Neural crest cell (in vitro differentiated cells): ENCODE data around the gene EFHD1. TPM values are rescaled to one million over a fixed set of nuclear protein-coding genes. Genes with fewer than 3 reads are reported as not detected.

ENCODE experiments used
- DNase-seq: peaks from one replicate; pipeline ENCODE4 v3.0.0; 2021; ENCODE audit warnings: low read depth, mixed read lengths, low spot score
- H3K27ac Mint-ChIP-seq: one replicate; pipeline ENCODE4 v1.8.0; 2021; ENCODE audit warnings: mild to moderate bottlenecking, mixed read lengths; ENCODE audit not compliant: unreplicated experiment
- H3K27me3 Mint-ChIP-seq: 2 replicates; pipeline ENCODE4 v1.8.0; 2021; ENCODE audit warnings: low read depth, mild to moderate bottlenecking, mixed read lengths
- H3K36me3 Mint-ChIP-seq: 2 replicates; pipeline ENCODE4 v1.8.0; 2021; ENCODE audit warnings: low read depth, mild to moderate bottlenecking, mixed read lengths
- H3K4me1 Mint-ChIP-seq: 2 replicates; pipeline ENCODE4 v1.8.0; 2021; ENCODE audit warnings: mixed read lengths
- H3K4me3 Mint-ChIP-seq: one replicate; pipeline ENCODE4 v1.8.0; 2021; ENCODE audit warnings: mild to moderate bottlenecking, mixed read lengths
- H3K9me3 Mint-ChIP-seq: 2 replicates; pipeline ENCODE4 v1.8.0; 2021; ENCODE audit warnings: mixed read lengths
- CTCF ChIP-seq: fragments of 200-600 bp; sonication (generic); conservative IDR thresholded peaks from 2 replicates; pipeline ENCODE4 v1.5.0; 2021; ENCODE audit warnings: antibody characterized with exemption, mild to moderate bottlenecking
- total RNA-seq: library from RNA; stranded (reverse); gene quantifications from 2 replicates; pipeline ENCODE4 v1.2.1, GENCODE V29; 2021

Gene EFHD1
- total RNA-seq, 1 donor from 2014 or later = 4.1 TPM

DNA sequence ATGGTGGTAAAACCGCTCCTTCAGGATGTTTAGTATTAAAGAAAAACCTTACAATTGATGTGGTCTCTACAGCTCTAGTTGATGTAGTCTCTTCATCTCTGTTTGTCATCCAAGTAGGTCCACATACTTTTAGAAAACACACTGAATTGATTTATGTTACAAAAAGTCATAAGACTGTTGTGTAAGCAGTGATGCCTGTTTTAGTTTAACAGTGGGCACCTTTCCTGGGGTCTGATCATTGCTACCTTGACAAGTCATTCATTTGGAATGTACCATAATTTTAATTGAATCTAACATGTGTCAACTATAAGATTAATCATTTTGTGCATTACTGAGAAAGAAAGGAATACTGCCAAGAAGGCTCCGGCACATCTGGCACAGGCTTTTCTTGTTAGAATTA, 98.1 kb downstream of the EFHD1 start:
- no peak for DNase-seq
- Mint-ChIP-seq H3K4me1 (no peaks in the 10 kb centered on the region), H3K27ac (no peak overlapping the region), H3K27me3 (no peaks in the 10 kb centered on the region), H3K9me3 (no peaks in the 10 kb centered on the region), H3K4me3 (no peak overlapping the region), H3K36me3 (peaks cover 14% of the 10 kb centered on the region)
- no peak for TF ChIP-seq CTCF

Other genes with a start within 250 kb of the EFHD1 start
- gene ALPG, start 226.8 kb upstream of the EFHD1 start, total RNA-seq = not detected in 2 replicates
- gene ALPI, start 177.5 kb upstream of the EFHD1 start, total RNA-seq = not detected in 2 replicates
- gene ECEL1, start 145.8 kb upstream of the EFHD1 start, total RNA-seq = 42.9 and 43.9 TPM in 2 replicates
- 52.4 and 54.2 TPM in 2 replicates for gene PRSS56, start 113.2 kb upstream of the EFHD1 start, total RNA-seq
- gene CHRND, start 107.4 kb upstream of the EFHD1 start, total RNA-seq = 4.1 and 5.8 TPM in 2 replicates
- not detected in 2 replicates for gene CHRNG, start 93.9 kb upstream of the EFHD1 start, total RNA-seq
- 11.8 and 12.8 TPM in 2 replicates for gene TIGD1, start 83.0 kb upstream of the EFHD1 start, total RNA-seq
- 85.7 and 89.0 TPM in 2 replicates for gene EIF4E2, start 82.9 kb upstream of the EFHD1 start, total RNA-seq
- 70.3 and 71.4 TPM in 2 replicates for gene GIGYF2, start 63.7 kb downstream of the EFHD1 start, total RNA-seq
- gene KCNJ13, start 143.0 kb downstream of the EFHD1 start, total RNA-seq = not detected in 2 replicates
- gene SNORC, start 236.7 kb downstream of the EFHD1 start, total RNA-seq = 2.8 and 3.0 TPM in 2 replicates